Activated CD4-positive, alpha-beta T cell treated with anti-CD3 and anti-CD28 coated beads, Interleukin-2, amount 50 U/mL, for 1 hour (primary cell): ENCODE data around the gene PRDM9.
"Not testable (repeated sequence)": the region's sequence is repeated elsewhere in the genome, so short reads cannot be mapped to it uniquely, and the experiment has no call there.

Source experiments
- DNase-seq: peaks from one replicate; pipeline ENCODE4 v3.0.0-alpha.2; 2020

PRDM9 gene

GRCh38 chr5:23507278-23507685 lies at the start of gene PRDM9:
Gene PRDM9 (plus strand): TSS chr5:23507609. CDS start chr5:23509034, 1,425 bp downstream.
- no peak for DNase-seq

GRCh38 chr5:23457780-23458179 lies 49.6 kb upstream of the PRDM9 start:
- no peak for DNase-seq

- no peak for DNase-seq
Measured at GRCh38 chr5:23459214-23459613, 48.2 kb upstream of the PRDM9 start.

- no peak for DNase-seq
Measured at GRCh38 chr5:23461576-23461975, 45.8 kb upstream of the PRDM9 start.

GRCh38 chr5:23466401-23466912 lies 41.0 kb upstream of the PRDM9 start:
- no peak for DNase-seq

- no peak for DNase-seq
Measured at GRCh38 chr5:23468658-23469057, 38.8 kb upstream of the PRDM9 start.

GRCh38 chr5:23473915-23474314 lies 33.5 kb upstream of the PRDM9 start:
- no peak for DNase-seq

GRCh38 chr5:23474315-23474714 lies 33.1 kb upstream of the PRDM9 start:
- DNase-seq, result no peak

- no peak for DNase-seq
Measured at GRCh38 chr5:23476580-23476979, 30.8 kb upstream of the PRDM9 start.

- DNase-seq, result no peak
Measured at GRCh38 chr5:23482642-23483041, 24.8 kb upstream of the PRDM9 start.

- no peak for DNase-seq
Measured at GRCh38 chr5:23483090-23483489, 24.3 kb upstream of the PRDM9 start.

- no peak for DNase-seq
Measured at GRCh38 chr5:23484096-23484495, 23.3 kb upstream of the PRDM9 start.

GRCh38 chr5:23486227-23486626 lies 21.2 kb upstream of the PRDM9 start:
- not testable (repeated sequence) for DNase-seq

GRCh38 chr5:23490993-23491392 lies 16.4 kb upstream of the PRDM9 start:
- no peak for DNase-seq

- DNase-seq, result no peak
Measured at GRCh38 chr5:23494558-23494957, 12.9 kb upstream of the PRDM9 start.

- DNase-seq, result no peak
Measured at GRCh38 chr5:23496576-23496975, 10.8 kb upstream of the PRDM9 start.

GRCh38 chr5:23506329-23507236 lies 826 bp upstream of the PRDM9 start:
- no peak for DNase-seq

- not testable (repeated sequence) for DNase-seq
Measured at GRCh38 chr5:23510434-23510833, 3.0 kb downstream of the PRDM9 start.

- no peak for DNase-seq
Measured at GRCh38 chr5:23522553-23522952, 15.1 kb downstream of the PRDM9 start.

GRCh38 chr5:23523031-23523430 lies 15.6 kb downstream of the PRDM9 start:
- no peak for DNase-seq

- no peak for DNase-seq
Measured at GRCh38 chr5:23523998-23524397, 16.6 kb downstream of the PRDM9 start.

- DNase-seq, result no peak
Measured at GRCh38 chr5:23525751-23526150, 18.3 kb downstream of the PRDM9 start.

- not testable (repeated sequence) for DNase-seq
Measured at GRCh38 chr5:23526616-23527015, 19.2 kb downstream of the PRDM9 start.

- not testable (repeated sequence) for DNase-seq
Measured at GRCh38 chr5:23527216-23527920, 20.0 kb downstream of the PRDM9 start.
